GDM1 (cell line): ENCODE measurements around the gene AFF2.

Experiments used
- DNase-seq: peaks from one replicate; lab custom pipeline; 2025; lab: John Stamatoyannopoulos, UW

The AFF2 gene

GRCh38 chrX:148536961-148537360 lies 36.5 kb downstream of the AFF2 start:
- DNase-seq = no peak

GRCh38 chrX:148537556-148538182 lies 37.3 kb downstream of the AFF2 start:
- DNase-seq = no peak

- no peak for DNase-seq
Observed at GRCh38 chrX:148538582-148538981, 38.2 kb downstream of the AFF2 start.

- no peak for DNase-seq
Observed at GRCh38 chrX:148540114-148540513, 39.7 kb downstream of the AFF2 start.

GRCh38 chrX:148540671-148541583 lies 40.5 kb downstream of the AFF2 start:
- DNase-seq = no peak

GRCh38 chrX:148541584-148541940 lies 41.1 kb downstream of the AFF2 start:
- DNase-seq = no peak

GRCh38 chrX:148542481-148543255 lies 42.3 kb downstream of the AFF2 start:
- DNase-seq = no peak

DNA sequence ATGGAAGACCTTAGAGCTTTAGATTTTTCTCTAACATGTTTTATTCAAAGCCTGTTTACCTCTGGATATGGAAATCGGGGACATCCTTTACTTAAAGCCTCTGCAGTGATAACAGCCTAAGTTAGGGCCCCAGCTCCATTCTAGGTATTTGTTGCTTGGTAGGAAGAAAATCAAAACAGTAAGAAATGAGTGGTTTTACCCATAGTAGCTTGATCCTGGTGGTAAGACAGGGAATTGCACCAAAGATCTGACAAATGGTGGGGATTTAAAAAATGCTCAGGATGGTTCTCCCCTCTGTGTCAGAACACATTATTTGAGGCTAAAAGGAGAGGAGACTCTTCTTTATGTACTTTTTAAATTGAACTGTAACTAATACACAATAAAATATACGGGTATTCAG lies 52.4 kb downstream of the AFF2 start:
- no peak for DNase-seq

- DNase-seq = no peak
Observed at GRCh38 chrX:148555101-148555500, 54.7 kb downstream of the AFF2 start.

GRCh38 chrX:148555571-148556243 lies 55.3 kb downstream of the AFF2 start:
- no peak for DNase-seq

DNA sequence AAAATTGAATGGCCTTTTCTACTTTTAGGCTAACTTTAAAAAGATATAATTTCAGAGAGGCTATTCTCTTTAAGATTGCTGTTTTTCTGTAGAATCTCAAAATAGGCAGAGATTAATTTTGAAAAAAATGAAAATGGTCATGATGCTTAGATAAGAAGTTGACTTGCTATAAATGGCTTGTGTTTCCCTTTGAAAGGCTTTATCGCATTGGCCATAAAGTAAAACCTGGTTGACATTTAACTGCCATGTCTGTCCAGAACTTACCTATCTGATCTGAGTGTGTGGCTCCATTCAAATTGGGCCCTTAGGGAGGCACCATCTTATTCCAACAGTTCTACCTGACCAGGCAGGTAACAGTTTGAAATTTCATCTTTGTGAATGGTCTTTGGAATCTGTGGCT lies 56.1 kb downstream of the AFF2 start:
- no peak for DNase-seq

GRCh38 chrX:148562846-148563245 lies 62.4 kb downstream of the AFF2 start:
- no peak for DNase-seq

DNA sequence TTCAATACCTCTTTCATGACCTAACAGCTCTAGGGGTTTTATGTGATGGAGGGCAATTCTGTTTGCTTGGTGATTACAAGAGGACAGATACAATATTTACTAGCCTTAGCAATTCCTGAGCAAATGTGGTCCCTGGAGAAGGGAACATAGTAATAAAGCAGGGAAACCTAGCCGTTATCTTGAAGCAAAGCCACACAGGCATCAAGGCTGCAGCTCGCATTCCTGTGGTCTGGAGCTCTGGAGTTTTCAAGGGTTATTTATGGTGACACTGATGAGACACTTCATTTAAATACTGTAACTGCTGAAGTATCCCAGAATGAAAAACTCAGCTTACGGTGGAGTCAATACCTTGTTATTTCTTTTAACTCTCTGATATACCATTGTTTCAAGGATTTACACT lies 66.8 kb downstream of the AFF2 start:
- no peak for DNase-seq

GRCh38 chrX:148567779-148568178 lies 67.4 kb downstream of the AFF2 start:
- no peak for DNase-seq

GRCh38 chrX:148568763-148569162 lies 68.3 kb downstream of the AFF2 start:
- DNase-seq = no peak

DNA sequence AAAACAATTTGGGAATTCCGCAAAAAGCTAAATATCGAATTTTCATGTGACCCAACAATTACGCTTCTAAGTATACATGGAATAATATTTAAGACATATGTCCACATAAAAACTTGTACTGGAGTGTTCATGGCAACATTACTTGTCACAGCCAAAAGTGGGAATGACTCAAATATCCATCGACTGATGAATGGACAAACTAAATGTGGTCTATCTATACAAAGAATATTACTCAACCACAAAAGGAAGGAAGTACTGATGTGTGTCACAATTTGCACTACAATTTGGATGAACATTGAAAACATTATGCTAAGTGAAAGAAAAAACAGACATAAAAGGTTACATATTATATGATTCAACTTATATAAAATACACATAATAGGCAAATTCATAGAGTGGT lies 71.9 kb downstream of the AFF2 start:
- DNase-seq = no peak

- no peak for DNase-seq
Observed at GRCh38 chrX:148573119-148573518, 72.7 kb downstream of the AFF2 start.

- no peak for DNase-seq
Observed at GRCh38 chrX:148574237-148574973, 74.0 kb downstream of the AFF2 start.

- DNase-seq = no peak
Observed at GRCh38 chrX:148576396-148576795, 76.0 kb downstream of the AFF2 start.

DNA sequence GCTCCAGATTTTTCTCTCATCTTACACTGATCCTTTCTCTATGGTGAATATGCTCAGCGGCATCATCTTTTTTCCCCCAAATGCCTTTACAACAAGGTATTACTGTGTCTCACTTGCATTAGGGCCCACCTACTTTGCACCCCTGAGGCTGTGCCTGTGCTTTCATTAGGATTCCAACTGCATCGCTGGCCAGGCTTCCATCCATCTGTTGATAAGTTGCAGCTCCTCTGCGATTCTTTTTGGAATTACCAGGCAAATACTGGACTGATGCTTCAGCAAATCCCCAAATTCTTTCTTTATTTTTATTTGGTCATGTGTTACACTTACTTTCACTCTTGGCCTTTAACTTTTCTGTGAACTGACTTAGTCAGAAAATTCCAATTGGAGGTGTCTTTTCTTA lies 77.3 kb downstream of the AFF2 start:
- DNase-seq = no peak

GRCh38 chrX:148580016-148580415 lies 79.6 kb downstream of the AFF2 start:
- no peak for DNase-seq

- DNase-seq = no peak
Observed at GRCh38 chrX:148582353-148582752, 81.9 kb downstream of the AFF2 start.
